ENCODE results near the gene UBE2H. TPM values are rescaled to one million over a fixed set of nuclear protein-coding genes. Genes with fewer than 3 reads are reported as not detected.

Gene UBE2H
- total and polyA plus RNA-seq, 10 of the 15 experiments (the other 5 are each of a cell fraction or from before 2014, with no cell fraction given), result 15.6 to 75.5 (median 32.8) TPM

DNA sequence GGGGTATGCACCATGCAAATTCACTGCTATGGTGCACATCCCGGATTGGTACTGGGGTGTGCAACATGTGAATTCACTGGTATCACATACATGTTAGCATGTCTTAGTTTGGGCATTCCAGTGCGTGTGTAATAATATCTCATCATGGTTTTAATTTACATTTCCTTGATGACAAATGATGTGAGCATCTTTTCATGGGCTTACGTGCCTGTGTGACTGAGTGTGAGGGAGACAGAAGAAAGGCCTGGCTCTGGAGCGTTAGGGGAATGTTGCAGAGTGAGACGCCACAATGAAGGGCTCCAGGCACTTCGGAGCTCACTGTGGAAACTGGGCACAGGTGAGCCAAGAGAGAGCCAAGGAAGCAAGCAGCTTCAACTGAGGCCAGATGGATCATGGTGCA, 162.6 kb downstream of the UBE2H start (continued):
- TF ChIP-seq, protein P1, sequence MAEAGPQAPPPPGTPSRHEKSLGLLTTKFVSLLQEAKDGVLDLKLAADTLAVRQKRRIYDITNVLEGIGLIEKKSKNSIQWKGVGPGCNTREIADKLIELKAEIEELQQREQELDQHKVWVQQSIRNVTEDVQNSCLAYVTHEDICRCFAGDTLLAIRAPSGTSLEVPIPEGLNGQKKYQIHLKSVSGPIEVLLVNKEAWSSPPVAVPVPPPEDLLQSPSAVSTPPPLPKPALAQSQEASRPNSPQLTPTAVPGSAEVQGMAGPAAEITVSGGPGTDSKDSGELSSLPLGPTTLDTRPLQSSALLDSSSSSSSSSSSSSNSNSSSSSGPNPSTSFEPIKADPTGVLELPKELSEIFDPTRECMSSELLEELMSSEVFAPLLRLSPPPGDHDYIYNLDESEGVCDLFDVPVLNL (IDR thresholded peaks at IDR 0.05; ENCODE audit: low read depth, low read length), result no peak
- TF ChIP-seq TBL1XR1 (IDR thresholded peaks at IDR 0.05; ENCODE audit: low read depth, low read length) (no peak), MTA3 (IDR thresholded peaks at IDR 0.05; ENCODE audit: borderline replicate concordance, low read length) (no peak)

DNA sequence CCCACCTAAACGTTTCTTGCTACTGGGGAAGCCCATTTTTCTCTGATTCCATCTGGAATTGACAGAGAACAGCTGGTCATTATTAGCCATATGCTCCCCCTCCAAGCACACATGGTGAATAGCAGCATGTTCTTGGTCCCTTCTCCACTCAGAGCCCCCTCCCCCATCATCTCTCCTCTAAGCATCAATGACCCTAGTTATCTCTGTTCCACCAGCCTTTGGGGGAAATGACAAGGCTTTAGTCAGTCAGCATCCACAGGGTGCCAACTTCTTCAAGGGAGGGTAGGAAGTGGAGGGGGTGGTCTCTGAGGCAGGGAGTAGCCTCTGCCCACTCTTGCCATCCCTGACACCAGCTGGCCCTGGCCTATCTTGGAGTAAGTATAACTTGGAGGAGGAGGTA, 163.1 kb downstream of the UBE2H start:
- DNase-seq (ENCODE audit: low read depth, low spot score) (no peak), ATAC-seq (no peak), FAIRE-seq (no peak)
- CTCF ChIA-PET, result no interaction called here
- Histone ChIP-seq H3K27ac (ENCODE audit: control insufficient read depth, insufficient read depth) (no peak overlapping the region), H3K4me2 (ENCODE audit: control insufficient read depth, insufficient read depth) (no peak overlapping the region), H3K4me3 (no peak overlapping the region), H3K27me3 (replicated peaks in 1 of 2; ENCODE audit: control insufficient read depth in 2 of 2, insufficient read depth in 2 of 2, low read length in 1 of 2) (peaks cover 6 to 12% of the 10 kb centered on the region in 2 experiments), H3K9me3 (replicated peaks; ENCODE audit: control insufficient read depth, insufficient read depth, low read length) (no peaks in the 10 kb centered on the region), H3K9ac (ENCODE audit: control insufficient read depth, insufficient read depth, low read length) (no peak overlapping the region), H3K36me3 (ENCODE audit: control insufficient read depth in 2 of 2, insufficient read depth in 2 of 2, low read length in 1 of 2) (no peaks in the 10 kb centered on the region), H3K4me1 (ENCODE audit: control insufficient read depth, insufficient read depth, low read length) (peaks cover 11% of the 10 kb centered on the region), H4K20me1 (ENCODE audit: control insufficient read depth, insufficient read depth) (no peaks in the 10 kb centered on the region), H2AFZ (ENCODE audit: control insufficient read depth, low read depth, low read length) (no peak overlapping the region), H3K79me2 (ENCODE audit: control insufficient read depth, insufficient read depth, low read length) (no peaks in the 10 kb centered on the region)
- SMC1A ChIA-PET (ENCODE audit: uncharacterized antibody, unreplicated experiment), result no interaction called here
- 0% methylated on average over 1 of the region's 1 CpG for WGBS (ENCODE audit: insufficient coverage, insufficient replicate concordance, low lambda C conversion rate, missing lambda C conversion rate)
- RAD21 ChIA-PET (ENCODE audit: unreplicated experiment), result no interaction called here
- POLR2A ChIA-PET, result interaction anchor here (0.6 to 1.0 kb wide), 2 partner anchors 9 to 382 kb away, joined by 3 to 5 read pairs; no protein-coding TSS in a partner anchor
- BruUV-seq (replicated peaks), result no TSS peak
- intact Hi-C loops (cut with micrococcal nuclease; ENCODE audit: unreplicated experiment), result no loop called here
- in situ Hi-C loops (cut with MboI), result no loop called here
- TF ChIP-seq IKZF1 (conservative IDR thresholded peaks at IDR 0.05), result no peak
- TF ChIP-seq REST (IDR thresholded peaks at IDR 0.05; ENCODE audit: low read depth, low read length), result no peak
- no peak for TF ChIP-seq ETV6 (conservative IDR thresholded peaks at IDR 0.05 in 1 of 2, IDR thresholded peaks at IDR 0.05 in 1 of 2; ENCODE audit: borderline replicate concordance in 1 of 2, low read depth in 1 of 2)
- TF ChIP-seq BRCA1 (IDR thresholded peaks at IDR 0.05; ENCODE audit: low read depth, low read length), result no peak
- no peak for TF ChIP-seq ZBTB4 (CRISPR knock-in tag; IDR thresholded peaks at IDR 0.05)
- TF ChIP-seq HDGF (IDR thresholded peaks at IDR 0.05), result no peak
- TF ChIP-seq KAT2A (conservative IDR thresholded peaks at IDR 0.05; ENCODE audit: control insufficient read depth, low read depth, low read length), result no peak
- TF ChIP-seq EZH2 (IDR thresholded peaks at IDR 0.05; ENCODE audit: borderline replicate concordance, control insufficient read depth, low read depth, low read length), result no peak

All from GM12878 (cell line).